Bronchial epithelial cell (primary cell): Measurements from ENCODE around the gene EML1. TPM values are rescaled to one million over a fixed set of nuclear protein-coding genes. Genes with fewer than 3 reads are reported as not detected.

Experiments used
- DNase-seq: peaks from one replicate; pipeline ENCODE4 v3.0.0-alpha.2; 2010; ENCODE audit warnings: low read depth
- FAIRE-seq: peaks from 2 replicates; lab custom pipeline; 2011; peaks lifted over from hg19 to GRCh38; lab: Jason Lieb, UNC
- H3K27me3 ChIP-seq: 2 replicates; pipeline ENCODE4 v1.5.1; 2011; ENCODE audit warnings: low read length; ENCODE audit not compliant: control insufficient read depth, insufficient read depth
- H3K36me3 ChIP-seq: 2 replicates; pipeline ENCODE4 v1.5.1; 2011; ENCODE audit warnings: low read length; ENCODE audit not compliant: control insufficient read depth, insufficient read depth
- H3K4me3 ChIP-seq: 2 replicates; pipeline ENCODE4 v1.5.1; 2011; ENCODE audit warnings: mild to moderate bottlenecking, low read depth, low read length, control low read depth
- total RNA-seq: library from RNA; depleted of rRNA; stranded (reverse); fragments of >200 nt; gene quantifications from 2 replicates; pipeline ENCODE4 v1.2.1, GENCODE V29; 2014
- TF ChIP-seq, protein P1 (sequence below): IDR thresholded peaks from 2 replicates; pipeline ENCODE4 v1.5.1; 2011; ENCODE audit warnings: mild to moderate bottlenecking, moderate library complexity, low read length, control low read depth, inconsistent platforms; ENCODE audit not compliant: insufficient read depth, severe bottlenecking

EML1 gene
- total RNA-seq, 1 donor from 2014 or later = 1.8 TPM

DNA sequence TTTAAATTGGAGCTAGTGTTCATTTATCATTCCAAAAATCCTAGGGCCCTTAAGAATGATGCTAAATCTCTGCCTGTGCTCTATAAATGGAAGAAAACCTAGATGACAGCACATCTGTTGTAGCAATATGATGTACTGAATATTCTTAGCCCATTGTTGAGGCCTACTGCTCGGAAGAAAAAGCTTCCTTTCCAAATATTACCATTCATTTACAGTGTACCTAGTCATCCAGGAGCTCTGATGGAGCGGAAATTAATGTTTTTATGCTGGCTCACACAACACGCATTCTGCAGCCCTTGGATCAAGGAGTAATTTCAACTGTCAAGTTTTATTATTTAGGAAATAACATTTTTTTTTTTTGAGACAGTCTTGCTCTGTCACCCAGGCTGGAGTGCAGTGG lies 77.4 kb downstream of the EML1 start:
- TF ChIP-seq, protein P1, sequence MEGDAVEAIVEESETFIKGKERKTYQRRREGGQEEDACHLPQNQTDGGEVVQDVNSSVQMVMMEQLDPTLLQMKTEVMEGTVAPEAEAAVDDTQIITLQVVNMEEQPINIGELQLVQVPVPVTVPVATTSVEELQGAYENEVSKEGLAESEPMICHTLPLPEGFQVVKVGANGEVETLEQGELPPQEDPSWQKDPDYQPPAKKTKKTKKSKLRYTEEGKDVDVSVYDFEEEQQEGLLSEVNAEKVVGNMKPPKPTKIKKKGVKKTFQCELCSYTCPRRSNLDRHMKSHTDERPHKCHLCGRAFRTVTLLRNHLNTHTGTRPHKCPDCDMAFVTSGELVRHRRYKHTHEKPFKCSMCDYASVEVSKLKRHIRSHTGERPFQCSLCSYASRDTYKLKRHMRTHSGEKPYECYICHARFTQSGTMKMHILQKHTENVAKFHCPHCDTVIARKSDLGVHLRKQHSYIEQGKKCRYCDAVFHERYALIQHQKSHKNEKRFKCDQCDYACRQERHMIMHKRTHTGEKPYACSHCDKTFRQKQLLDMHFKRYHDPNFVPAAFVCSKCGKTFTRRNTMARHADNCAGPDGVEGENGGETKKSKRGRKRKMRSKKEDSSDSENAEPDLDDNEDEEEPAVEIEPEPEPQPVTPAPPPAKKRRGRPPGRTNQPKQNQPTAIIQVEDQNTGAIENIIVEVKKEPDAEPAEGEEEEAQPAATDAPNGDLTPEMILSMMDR = no peak
- FAIRE-seq (no peak), DNase-seq (no peak)
- Histone ChIP-seq H3K27me3 (no peaks in the 10 kb centered on the region), H3K36me3 (no peaks in the 10 kb centered on the region), H3K4me3 (no peak overlapping the region)

- Histone ChIP-seq H3K4me3 (no peak overlapping the region), H3K27me3 (no peaks in the 10 kb centered on the region), H3K36me3 (no peaks in the 10 kb centered on the region)
- no peak for FAIRE-seq
- no peak for DNase-seq
- TF ChIP-seq, protein P1 = no peak
Measured at GRCh38 chr14:99871771-99872170, 78.6 kb downstream of the EML1 start.

- Histone ChIP-seq H3K36me3 (no peaks in the 10 kb centered on the region), H3K4me3 (no peak overlapping the region), H3K27me3 (no peaks in the 10 kb centered on the region)
- TF ChIP-seq, protein P1 = no peak
- FAIRE-seq (no peak), DNase-seq (no peak)
Measured at GRCh38 chr14:99872786-99873440, 79.7 kb downstream of the EML1 start.

- no peak for FAIRE-seq
- H3K27me3 ChIP-seq = no peaks in the 10 kb centered on the region
- no peaks in the 10 kb centered on the region for H3K36me3 ChIP-seq
- TF ChIP-seq, protein P1 = no peak
- DNase-seq = no peak
- no peak overlapping the region for H3K4me3 ChIP-seq
Measured at GRCh38 chr14:99873653-99874052, 80.4 kb downstream of the EML1 start.

DNA sequence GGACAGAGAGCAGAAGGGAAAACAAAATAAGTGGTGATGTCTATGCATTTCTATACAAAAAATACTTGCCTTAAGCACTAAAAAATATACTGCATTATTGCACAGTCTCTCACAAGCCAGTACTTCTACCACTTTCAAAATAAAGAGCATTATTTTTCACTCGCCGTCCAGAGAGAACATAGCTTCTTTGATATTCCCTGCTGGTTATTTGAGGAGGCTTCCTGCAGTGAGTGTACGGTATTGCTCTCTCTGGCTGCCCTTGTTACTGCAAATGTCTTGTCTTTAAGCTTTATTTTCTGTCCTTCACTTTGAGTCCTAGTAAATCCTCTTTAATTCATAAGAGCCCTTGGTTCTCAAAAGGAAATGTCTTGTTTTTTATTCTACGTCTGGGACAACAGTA lies 81.1 kb downstream of the EML1 start:
- no peaks in the 10 kb centered on the region for H3K27me3 ChIP-seq
- no peaks in the 10 kb centered on the region for H3K36me3 ChIP-seq
- no peak for DNase-seq
- TF ChIP-seq, protein P1 = no peak
- FAIRE-seq = no peak
- H3K4me3 ChIP-seq = no peak overlapping the region

GRCh38 chr14:99875421-99875820 lies 82.2 kb downstream of the EML1 start:
- FAIRE-seq (no peak), DNase-seq (no peak)
- TF ChIP-seq, protein P1 = no peak
- Histone ChIP-seq H3K36me3 (no peaks in the 10 kb centered on the region), H3K27me3 (no peaks in the 10 kb centered on the region), H3K4me3 (no peak overlapping the region)
